ENCODE measurements around the gene SCO2. TPM values are rescaled to one million over a fixed set of nuclear protein-coding genes. Genes with fewer than 3 reads are reported as not detected.

Gene SCO2
- polyA plus RNA-seq, 3 donors, result 39.5 to 101 (median 69.6) TPM

DNA sequence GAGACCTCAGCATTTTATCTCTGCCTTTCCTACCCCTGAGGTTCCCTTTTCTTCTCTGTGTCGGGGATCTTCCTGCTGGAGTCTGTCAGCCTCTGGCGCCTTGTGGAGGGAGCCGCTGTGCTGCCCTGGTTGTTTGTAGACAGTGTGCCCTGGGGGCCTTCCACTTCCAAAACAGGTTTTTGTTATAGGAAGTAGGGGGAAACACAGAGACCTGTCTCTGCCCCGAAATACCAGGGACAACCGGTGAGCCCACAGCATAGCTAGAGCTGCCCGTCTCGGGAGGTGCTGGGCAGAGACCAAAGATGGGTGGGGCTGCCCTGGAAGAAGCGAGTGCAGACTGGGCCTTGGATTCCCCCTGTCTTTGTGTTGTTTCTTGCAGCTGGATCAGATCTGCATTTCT is 9.3 kb downstream of the SCO2 start:
- H3K27me3 Mint-ChIP-seq (ENCODE audit: low read depth in 3 of 3), result peaks cover 0 to 2% (median 1%) of the 10 kb centered on the region in 3 donors
- Histone ChIP-seq H2AFZ (ENCODE audit: insufficient read depth, low read depth, low read length, poor library complexity, severe bottlenecking) (no peak overlapping the region), H3K27ac (ENCODE audit: low read depth in 1 of 2, low read length in 2 of 2) (no peak overlapping the region), H3K9me3 (replicated peaks in 1 of 2; ENCODE audit: control insufficient read depth in 1 of 2, insufficient read depth in 1 of 2, low read length in 2 of 2) (no peaks in the 10 kb centered on the region), H3K4me3 (replicated peaks in 1 of 3; ENCODE audit: low read depth in 2 of 3, low read length in 3 of 3) (no peak overlapping the region), H3K36me3 (replicated peaks in 1 of 2; ENCODE audit: control insufficient read depth in 1 of 2, insufficient read depth in 2 of 2, low read length in 2 of 2) (peaks cover 29 to 50% of the 10 kb centered on the region in 2 donors), H3K79me2 (ENCODE audit: insufficient read depth, low read length) (peaks cover 57% of the 10 kb centered on the region), H3K4me1 (ENCODE audit: control insufficient read depth in 1 of 2, insufficient read depth in 2 of 2, low read length in 2 of 2) (no peaks in the 10 kb centered on the region), H3K9ac (ENCODE audit: insufficient read depth, low read length, poor library complexity, severe bottlenecking) (no peak overlapping the region), H3K4me2 (replicated peaks; ENCODE audit: extremely low read depth, low read length, poor library complexity, severe bottlenecking) (no peak overlapping the region), H3K27me3 (ENCODE audit: control insufficient read depth in 2 of 2, insufficient read depth in 2 of 2, low read length in 2 of 2) (no peaks in the 10 kb centered on the region), H4K20me1 (ENCODE audit: insufficient read depth, low read length) (peaks cover 6% of the 10 kb centered on the region)
- H3K9me3 Mint-ChIP-seq, result peaks cover 0 to 1% (median 0%) of the 10 kb centered on the region in 7 donors
- no peak for TF ChIP-seq CTCF (IDR thresholded peaks at IDR 0.05)
- no peak overlapping the region for H3K4me3 Mint-ChIP-seq
- DNase-seq, result no peak
- no peaks in the 10 kb centered on the region for H3K4me1 Mint-ChIP-seq
- no peak overlapping the region for H3K27ac Mint-ChIP-seq
- WGBS (ENCODE audit: insufficient coverage), result 96% methylated on average over 5 of the region's 8 CpGs
- intact Hi-C loops (cut with micrococcal nuclease), result no loop called here
- peaks cover 22 to 56% of the 10 kb centered on the region in 2 donors for H3K36me3 Mint-ChIP-seq

GRCh38 chr22:50513175-50513574 is 12.2 kb downstream of the SCO2 start:
- H2AFZ ChIP-seq (ENCODE audit: insufficient read depth, low read depth, low read length, poor library complexity, severe bottlenecking), result no peak overlapping the region
- no peak for TF ChIP-seq CTCF (IDR thresholded peaks at IDR 0.05)
- no peak overlapping the region for H3K4me2 ChIP-seq (replicated peaks; ENCODE audit: extremely low read depth, low read length, poor library complexity, severe bottlenecking)
- no peak overlapping the region for H3K4me3 ChIP-seq (replicated peaks in 1 of 3; ENCODE audit: low read depth in 2 of 3, low read length in 3 of 3)
- no peak overlapping the region for H3K27ac ChIP-seq (ENCODE audit: low read depth in 1 of 2, low read length in 2 of 2)
- no peaks in the 10 kb centered on the region for H3K9me3 ChIP-seq (replicated peaks in 1 of 2; ENCODE audit: control insufficient read depth in 1 of 2, insufficient read depth in 1 of 2, low read length in 2 of 2)
- peaks cover 17 to 32% of the 10 kb centered on the region in 2 donors for H3K36me3 ChIP-seq (replicated peaks in 1 of 2; ENCODE audit: control insufficient read depth in 1 of 2, insufficient read depth in 2 of 2, low read length in 2 of 2)
- DNase-seq, result no peak
- WGBS (ENCODE audit: insufficient coverage), result 97% methylated on average over 15 of the region's 15 CpGs
- intact Hi-C loops (cut with micrococcal nuclease), result loop anchor here in 1 of 2 donors (5.0 kb wide), 1 partner anchor 64 kb away; the partner anchor contains the start of gene CPT1B
- peaks cover 10 to 11% of the 10 kb centered on the region in 2 donors for H3K4me1 ChIP-seq (ENCODE audit: control insufficient read depth in 1 of 2, insufficient read depth in 2 of 2, low read length in 2 of 2)
- H3K27me3 ChIP-seq (ENCODE audit: control insufficient read depth in 2 of 2, insufficient read depth in 2 of 2, low read length in 2 of 2), result no peaks in the 10 kb centered on the region
- Mint-ChIP-seq H3K4me1 (peaks cover 12% of the 10 kb centered on the region), H3K4me3 (no peak overlapping the region), H3K36me3 (peaks cover 15 to 38% of the 10 kb centered on the region in 2 donors), H3K27ac (peak overlapping the region in 1 of 7 donors; percentile 42), H3K9me3 (no peaks in the 10 kb centered on the region), H3K27me3 (ENCODE audit: low read depth in 3 of 3) (peaks cover 0 to 3% (median 2%) of the 10 kb centered on the region in 3 donors)
- H4K20me1 ChIP-seq (ENCODE audit: insufficient read depth, low read length), result peaks cover 5% of the 10 kb centered on the region
- peaks cover 85% of the 10 kb centered on the region for H3K79me2 ChIP-seq (ENCODE audit: insufficient read depth, low read length)
- no peak overlapping the region for H3K9ac ChIP-seq (ENCODE audit: insufficient read depth, low read length, poor library complexity, severe bottlenecking)
